ENCODE measurements around the gene PMM2.
"Not testable (repeated sequence)": the region's sequence is repeated elsewhere in the genome, so short reads cannot be mapped to it uniquely, and the experiment has no call there.

The PMM2 gene

GRCh38 chr16:8782673-8783072 lies 15.0 kb upstream of the PMM2 start:
- no peak for DNase-seq (ENCODE audit: low read depth, low spot score)

- no peak for DNase-seq (ENCODE audit: low read depth, low spot score)
Measured at GRCh38 chr16:8785408-8785807, 12.2 kb upstream of the PMM2 start.

GRCh38 chr16:8786316-8786715 lies 11.3 kb upstream of the PMM2 start:
- not testable (repeated sequence) for DNase-seq (ENCODE audit: low read depth, low spot score)

GRCh38 chr16:8788578-8789172 lies 9.0 kb upstream of the PMM2 start:
- DNase-seq (ENCODE audit: low read depth, low spot score): no peak

GRCh38 chr16:8795091-8795490 lies 2.5 kb upstream of the PMM2 start:
- no peak for DNase-seq (ENCODE audit: low read depth, low spot score)

- no peak for DNase-seq (ENCODE audit: low read depth, low spot score)
Measured at GRCh38 chr16:8795818-8796217, 1.8 kb upstream of the PMM2 start.

GRCh38 chr16:8796469-8797363 lies 923 bp upstream of the PMM2 start:
- no peak for DNase-seq (ENCODE audit: low read depth, low spot score)

GRCh38 chr16:8798174-8798527 lies 512 bp downstream of the PMM2 start:
- DNase-seq (ENCODE audit: low read depth, low spot score): no peak

GRCh38 chr16:8798535-8799157 lies 1.0 kb downstream of the PMM2 start:
- DNase-seq (ENCODE audit: low read depth, low spot score): no peak

- DNase-seq (ENCODE audit: low read depth, low spot score): no peak
Measured at GRCh38 chr16:8801701-8802100, 4.1 kb downstream of the PMM2 start.

- DNase-seq (ENCODE audit: low read depth, low spot score): not testable (repeated sequence)
Measured at GRCh38 chr16:8803733-8804132, 6.1 kb downstream of the PMM2 start.

- DNase-seq (ENCODE audit: low read depth, low spot score): no peak
Measured at GRCh38 chr16:8804313-8804712, 6.7 kb downstream of the PMM2 start.

GRCh38 chr16:8806272-8806983 lies 8.8 kb downstream of the PMM2 start:
- DNase-seq (ENCODE audit: low read depth, low spot score): no peak

- DNase-seq (ENCODE audit: low read depth, low spot score): no peak
Measured at GRCh38 chr16:8807189-8807588, 9.6 kb downstream of the PMM2 start.

GRCh38 chr16:8808009-8808408 lies 10.4 kb downstream of the PMM2 start:
- no peak for DNase-seq (ENCODE audit: low read depth, low spot score)

GRCh38 chr16:8808613-8809353 lies 11.1 kb downstream of the PMM2 start:
- no peak for DNase-seq (ENCODE audit: low read depth, low spot score)

GRCh38 chr16:8812162-8812843 lies 14.7 kb downstream of the PMM2 start:
- no peak for DNase-seq (ENCODE audit: low read depth, low spot score)

- DNase-seq (ENCODE audit: low read depth, low spot score): no peak
Measured at GRCh38 chr16:8814095-8814806, 16.6 kb downstream of the PMM2 start.

- DNase-seq (ENCODE audit: low read depth, low spot score): no peak
Measured at GRCh38 chr16:8816967-8817655, 19.5 kb downstream of the PMM2 start.

Data from ELF-1 (cell line).